HG03175 (cell line): Measurements from ENCODE around the gene TTC6.

Experiments used
- ATAC-seq: cut with Tn5 transposase; IDR thresholded peaks from one replicate; pipeline ENCODE4 v1.9.1; 2021; ENCODE audit warnings: mild to moderate bottlenecking, moderate library complexity; ENCODE audit not compliant: unreplicated experiment

Gene TTC6

DNA sequence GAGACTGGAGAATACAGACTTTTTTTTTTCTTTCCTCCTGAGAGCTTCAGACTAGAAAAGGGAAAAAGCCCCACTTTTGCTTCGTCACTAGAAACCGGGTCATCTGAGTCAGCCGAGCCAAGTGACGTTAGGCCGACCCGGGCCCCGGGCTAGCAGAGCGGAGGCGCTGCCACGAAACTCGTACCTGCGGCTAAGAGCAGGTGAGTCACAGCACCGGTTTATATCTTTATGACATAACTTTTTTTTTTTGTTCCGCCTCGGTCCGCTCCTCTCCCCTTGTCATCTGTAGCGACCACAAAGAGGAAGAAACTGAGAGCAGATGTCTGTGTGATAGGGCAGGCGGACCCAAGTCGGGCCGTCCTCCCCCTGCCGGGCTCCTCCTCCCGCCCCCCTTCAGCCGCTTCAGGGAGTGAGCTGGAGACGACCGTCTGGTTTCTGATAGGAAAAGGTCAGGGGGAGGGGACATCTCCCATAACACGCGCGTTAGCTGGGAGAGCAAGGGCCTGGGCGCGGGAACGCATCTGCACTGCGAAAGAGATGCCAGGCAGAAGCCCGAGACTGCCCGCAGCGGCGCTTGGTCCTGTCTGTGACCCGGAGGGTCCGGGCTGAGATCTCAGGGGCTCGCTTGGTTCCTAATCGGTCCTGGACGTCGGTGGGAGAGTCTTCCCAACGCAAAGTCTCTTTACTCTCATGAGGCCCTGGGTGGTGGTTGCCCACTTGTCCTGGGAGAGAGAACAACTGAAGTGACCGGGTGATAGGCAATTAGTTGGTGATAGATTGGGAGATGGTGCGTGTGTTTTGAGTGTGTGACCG lies 586 bp downstream of the TTC6 start:
- ATAC-seq: no peak

DNA sequence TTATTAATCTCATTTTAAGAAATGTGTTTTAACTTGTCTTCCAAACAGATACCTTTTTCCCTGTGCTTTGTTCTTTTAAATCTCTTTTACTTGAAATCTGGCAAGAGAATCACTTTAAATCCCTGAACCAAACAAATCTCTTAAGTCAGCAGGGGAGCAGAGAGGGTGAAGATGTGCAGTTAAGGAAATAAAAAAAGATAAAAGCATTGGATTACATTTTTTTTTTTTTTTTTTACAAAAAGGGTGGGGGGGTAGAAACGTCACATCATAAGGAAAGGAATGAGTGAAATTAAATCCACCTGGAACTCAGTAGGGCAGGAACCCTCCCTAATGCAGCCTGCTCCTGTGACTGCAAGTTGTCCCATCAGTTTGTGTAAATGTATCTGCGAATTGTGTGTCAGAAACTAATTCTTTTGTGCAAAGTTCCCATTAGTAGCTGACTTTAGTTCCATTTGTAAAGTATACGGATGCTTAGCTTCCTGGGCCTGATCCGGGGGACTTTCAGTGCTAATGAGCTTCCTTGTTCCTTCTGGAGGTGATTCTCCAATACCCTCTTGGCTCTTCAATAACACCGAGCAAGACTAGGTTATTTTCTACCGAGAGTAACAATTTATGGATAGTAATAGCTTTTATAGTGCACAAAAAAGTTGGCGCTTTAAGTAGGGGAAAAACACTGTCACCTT lies 1.5 kb downstream of the TTC6 start:
- ATAC-seq: no peak

DNA sequence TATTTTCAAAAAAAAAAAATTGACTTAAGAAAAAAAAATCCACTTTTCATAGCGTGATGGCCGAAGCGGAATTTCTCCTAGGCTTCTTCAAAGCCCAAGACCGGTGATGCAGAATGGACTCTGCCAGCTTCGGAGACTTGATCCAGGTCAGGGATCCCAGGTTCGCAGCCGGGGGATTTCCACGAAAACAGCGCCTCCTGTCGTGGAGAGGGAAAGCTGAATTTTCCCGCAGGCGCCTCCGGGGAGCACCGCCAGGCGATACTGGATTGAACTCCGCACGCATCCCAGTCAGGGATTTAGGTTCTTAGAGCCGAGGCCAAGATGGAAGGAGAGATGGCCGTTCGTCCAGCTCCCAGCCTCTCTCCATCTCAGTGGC lies 2.1 kb downstream of the TTC6 start:
- no peak for ATAC-seq

DNA sequence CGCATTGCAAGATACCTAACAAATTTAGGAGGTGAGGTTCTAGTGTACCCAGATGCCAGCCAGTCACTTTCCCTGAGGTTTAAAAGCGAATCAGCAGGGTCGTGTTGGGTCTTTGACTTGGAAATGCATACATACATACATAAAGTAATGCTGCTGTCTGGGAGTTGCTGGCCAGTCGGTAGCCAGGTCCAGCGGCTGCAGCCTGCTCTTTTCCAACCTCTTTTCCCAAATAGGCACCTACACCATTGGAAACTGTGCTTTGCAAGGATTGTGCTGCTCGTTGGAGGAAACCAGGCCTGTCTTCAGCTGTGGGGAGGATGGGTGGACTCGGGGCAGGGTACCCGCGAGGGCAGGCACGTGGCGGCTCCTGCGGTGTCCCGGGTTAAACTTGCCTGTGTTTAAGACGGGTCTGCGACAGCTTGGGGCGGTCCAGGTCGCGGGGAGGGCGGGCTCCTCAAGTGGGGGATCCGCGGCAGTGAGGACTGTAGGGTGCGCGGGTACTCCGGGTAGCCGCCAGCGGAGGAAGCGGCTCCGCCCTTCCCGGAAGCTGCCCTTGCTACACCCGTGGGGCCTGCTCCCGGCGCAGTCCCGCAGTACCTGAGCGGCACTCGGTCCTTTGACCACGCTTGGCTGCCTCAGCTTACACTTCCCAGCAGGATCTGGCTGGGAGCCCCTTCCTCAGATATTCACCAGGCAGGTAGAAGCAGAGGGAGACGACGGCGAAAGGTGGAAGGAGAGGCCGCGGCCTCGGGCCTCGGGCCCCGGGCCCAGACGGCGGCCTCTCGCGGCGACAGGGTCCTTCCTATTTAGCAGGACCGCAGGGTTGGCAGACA lies 2.7 kb downstream of the TTC6 start:
- no peak for ATAC-seq

DNA sequence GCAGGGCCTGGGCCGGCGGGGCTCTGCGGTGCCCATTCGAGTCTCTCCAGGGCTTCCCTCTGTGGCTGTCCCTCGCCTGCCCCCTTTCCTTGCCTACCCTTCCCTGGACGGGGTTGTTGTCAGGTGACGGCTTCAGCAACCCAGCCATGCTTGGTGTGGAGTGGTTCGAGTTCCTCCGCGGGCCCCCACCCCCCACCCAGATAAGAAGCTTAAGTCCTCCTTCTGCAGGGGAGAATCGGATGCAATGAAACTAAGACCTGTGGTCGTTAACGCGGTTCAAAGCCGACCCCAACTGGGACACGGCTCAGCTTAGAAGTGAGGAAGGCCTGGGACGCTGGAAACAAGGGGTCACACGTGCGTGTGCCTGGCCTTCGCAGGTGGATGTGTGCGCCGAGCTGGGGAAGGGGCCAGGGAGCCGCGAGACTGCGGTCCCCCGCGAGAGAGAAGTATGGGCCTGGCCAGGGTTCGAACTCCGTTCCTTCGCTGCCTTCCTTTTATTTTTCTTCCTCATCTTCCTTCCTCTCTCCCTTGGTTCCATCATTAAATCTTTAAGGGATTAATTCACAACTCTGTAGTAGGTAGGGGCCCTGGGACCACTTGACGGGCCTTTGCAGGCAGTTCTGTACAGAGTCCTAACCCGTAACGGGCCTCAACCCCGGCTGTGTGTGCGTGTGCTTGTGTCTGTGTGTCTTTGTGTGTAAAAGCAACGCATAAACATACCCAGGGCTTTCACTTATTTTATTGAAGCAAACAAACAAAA lies 3.5 kb downstream of the TTC6 start:
- ATAC-seq: no peak

DNA sequence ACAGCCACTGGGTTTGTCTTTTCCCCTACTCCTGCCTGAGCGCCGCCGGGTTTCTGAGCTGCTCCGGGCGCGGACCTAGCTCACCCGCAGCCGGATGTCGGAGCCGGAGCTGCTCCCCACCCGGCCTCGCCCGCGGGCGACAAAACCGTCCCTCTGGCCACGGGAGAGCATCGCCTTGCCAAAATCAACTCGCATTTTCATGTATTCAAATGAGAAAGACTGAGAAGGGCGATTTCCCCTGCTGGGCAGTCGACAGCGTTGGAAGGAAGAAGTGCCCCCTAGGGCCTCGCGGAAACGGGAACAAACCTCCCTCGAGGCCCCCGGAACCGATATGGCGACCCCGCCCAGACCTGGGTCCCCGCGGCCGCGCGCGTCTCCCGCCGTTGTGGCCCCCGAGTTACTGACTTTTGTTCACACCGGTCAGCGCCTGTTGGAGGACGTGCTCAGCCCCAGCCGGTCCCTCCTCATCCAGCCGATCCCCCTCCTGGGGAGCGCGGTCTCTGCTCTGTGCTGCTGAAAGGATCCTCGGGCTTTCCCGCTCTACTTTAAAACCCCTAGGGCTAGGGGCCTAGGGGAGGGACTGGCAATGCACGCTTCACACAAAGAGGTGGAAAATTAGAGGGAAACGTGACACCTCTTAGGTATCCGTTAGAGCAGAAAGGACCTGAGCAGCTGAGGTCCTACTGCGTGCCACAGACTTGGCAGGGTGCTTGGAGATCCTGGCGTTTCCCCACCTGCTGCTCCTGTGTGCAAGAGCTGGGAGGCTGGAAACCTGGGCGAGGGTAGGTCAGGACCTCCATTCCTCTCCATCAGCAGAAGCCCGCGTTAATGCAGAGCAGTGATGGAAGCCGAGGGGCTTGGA lies 4.3 kb downstream of the TTC6 start:
- no peak for ATAC-seq

DNA sequence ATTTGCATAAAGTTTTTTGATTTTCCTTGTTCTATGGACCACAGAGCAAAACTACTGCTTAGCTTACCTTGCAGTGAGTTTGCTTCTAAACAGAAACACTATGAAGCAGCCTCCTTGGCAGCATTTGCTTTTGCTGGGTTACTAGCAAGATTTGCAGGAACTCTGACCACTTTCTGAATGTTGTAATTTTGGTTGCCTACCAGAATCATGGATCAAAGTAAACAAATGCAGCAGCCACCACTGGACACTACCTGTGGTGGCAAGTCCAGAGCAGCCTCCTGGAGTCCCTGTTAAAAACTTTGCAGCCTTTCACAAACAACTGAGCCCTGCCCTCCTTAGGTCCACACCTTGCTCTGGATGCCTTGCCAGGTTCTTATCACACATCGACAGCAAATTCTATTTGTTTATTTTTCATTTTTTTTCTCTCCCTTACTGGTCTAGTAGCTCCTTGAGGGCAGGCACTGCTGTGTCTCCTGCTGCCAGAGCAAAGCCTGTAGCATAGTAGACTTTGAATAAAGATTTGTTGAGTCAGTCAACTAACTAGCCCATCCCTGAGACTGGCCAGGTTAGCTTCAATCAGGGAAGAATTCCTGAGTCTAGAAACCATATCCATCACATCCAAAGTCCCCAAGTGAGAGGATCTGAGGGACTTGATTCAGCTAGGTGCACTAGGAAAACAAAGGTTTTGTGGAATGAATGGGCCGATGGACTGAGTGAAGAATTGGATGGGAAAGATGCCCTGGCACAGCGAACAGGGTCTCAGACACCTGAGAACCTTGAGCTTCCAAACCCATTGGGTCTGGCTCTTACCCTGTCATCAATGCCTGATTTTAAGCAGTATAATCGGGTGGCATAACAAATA lies 5.7 kb downstream of the TTC6 start:
- no peak for ATAC-seq

DNA sequence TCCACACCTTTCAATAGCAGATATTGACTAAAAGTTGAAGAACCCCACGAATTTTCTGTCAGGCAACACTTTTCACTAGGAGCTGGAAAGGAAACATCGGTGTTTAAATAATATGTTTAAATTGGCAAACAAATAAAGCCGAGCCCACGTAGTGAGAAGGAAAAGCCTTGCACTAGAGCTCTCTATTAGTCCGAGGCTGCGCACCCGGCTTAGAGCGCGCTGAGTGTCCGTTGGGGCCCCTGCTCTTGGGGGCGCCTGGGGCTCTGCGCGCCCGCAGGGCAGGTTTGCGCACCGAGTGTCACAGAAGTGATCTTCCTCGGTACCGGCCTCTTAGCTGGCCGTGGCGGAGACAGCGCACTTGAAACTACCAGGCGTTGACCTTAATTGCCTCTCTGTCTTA lies 6.4 kb downstream of the TTC6 start:
- no peak for ATAC-seq

DNA sequence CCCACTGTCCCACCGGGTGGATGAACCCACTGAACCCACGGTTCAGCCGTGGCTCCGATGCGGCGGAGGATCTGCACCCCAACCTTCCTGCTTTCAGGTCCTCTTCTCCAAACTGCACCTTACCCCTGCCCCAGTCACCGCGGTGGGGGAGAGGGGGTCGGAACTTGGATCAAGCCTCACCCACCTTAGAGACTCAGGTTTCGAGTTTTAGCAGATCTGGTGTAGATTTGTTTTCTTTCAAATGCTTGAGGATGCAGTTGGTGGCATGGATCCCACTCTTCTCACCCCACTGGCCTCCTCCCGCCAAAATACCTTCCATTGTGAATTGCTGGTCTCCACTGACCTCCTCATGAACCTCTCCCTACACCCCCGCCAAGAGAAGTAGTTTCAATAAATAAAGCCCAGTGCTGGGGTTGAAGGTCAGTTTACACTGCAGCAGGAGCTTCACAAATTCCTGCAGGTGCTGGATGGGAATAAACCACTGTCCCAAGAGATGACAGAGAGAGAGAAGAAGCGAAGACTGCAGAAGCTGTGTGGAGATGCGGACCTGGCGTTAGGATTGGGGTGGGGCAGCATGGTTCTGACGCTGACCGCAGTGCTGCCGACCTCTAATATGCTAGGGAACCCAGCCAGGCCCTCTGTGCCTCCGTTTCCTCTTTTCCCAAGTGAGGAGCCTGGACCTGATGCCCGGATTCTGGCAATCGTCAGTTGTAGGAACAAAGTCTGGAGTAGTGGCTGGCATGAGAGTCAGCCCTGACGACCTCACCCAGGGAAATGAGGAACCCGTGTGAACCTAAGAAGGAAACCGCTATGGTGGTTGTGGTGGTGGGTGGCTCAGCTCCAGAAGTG lies 7.4 kb downstream of the TTC6 start:
- no peak for ATAC-seq

DNA sequence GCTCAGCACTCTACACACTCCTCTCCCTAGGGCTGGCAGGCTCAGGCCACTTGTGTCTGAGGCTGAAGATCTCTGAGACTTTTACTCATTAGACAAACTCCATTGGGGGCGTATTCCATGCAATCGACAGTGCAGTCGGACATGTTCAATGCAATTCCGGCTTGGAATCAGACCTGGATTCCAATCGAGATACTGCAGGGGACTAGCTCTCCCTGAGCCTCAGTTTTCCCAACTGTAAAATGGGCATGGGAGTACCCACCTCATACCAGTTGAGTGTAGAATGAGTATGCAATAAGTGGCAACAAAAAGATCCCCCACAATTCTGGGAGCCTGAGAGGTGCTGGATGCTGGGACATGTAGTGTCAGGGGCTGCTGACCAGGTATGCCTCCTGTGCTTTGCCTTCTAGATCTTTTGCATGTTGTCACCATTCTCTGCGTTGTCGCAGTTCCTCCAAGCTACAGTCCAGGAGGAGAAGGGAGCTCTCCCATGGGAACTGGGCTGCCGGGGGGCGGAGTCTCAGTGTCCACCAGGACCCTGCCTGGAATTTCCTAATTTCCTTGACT lies 8.3 kb downstream of the TTC6 start:
- ATAC-seq: no peak

DNA sequence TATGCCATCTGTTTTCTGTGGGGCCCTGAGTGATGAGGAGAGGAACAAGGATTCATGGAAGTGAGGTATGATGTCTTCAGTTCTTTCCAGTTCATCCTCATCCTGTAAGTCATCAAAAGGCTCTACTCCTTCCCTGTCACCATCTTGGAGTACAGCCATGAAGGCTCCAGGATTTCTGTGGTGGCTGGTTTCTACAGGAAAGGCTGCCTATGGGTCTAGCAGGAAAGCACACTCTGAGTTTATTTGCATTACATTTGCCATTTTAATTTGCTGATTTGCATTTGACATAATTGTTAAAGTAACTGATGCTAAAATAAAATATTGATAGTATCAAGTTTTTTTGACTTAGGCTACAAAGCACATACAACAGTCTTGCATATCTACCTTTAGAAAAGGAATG lies 11.2 kb downstream of the TTC6 start:
- no peak for ATAC-seq

DNA sequence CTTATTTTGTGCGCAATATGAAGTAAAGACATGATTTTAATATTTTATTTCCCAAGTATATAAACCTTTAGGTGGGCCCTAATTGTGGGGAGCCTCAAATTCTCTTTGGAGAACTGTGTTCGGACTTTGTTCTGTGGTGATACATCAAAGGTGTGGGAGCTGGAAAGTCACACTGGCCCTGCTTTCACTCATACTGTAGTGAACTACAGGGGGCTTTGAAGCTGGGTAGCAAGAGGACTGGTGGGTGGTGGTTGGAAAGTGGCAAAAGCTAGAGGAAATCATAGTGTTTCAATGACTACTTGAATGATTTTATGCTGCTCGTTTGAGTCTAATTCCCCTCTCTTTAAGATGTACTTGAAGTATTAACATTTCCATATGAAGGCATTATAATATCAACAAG lies 13.2 kb downstream of the TTC6 start:
- ATAC-seq: no peak

DNA sequence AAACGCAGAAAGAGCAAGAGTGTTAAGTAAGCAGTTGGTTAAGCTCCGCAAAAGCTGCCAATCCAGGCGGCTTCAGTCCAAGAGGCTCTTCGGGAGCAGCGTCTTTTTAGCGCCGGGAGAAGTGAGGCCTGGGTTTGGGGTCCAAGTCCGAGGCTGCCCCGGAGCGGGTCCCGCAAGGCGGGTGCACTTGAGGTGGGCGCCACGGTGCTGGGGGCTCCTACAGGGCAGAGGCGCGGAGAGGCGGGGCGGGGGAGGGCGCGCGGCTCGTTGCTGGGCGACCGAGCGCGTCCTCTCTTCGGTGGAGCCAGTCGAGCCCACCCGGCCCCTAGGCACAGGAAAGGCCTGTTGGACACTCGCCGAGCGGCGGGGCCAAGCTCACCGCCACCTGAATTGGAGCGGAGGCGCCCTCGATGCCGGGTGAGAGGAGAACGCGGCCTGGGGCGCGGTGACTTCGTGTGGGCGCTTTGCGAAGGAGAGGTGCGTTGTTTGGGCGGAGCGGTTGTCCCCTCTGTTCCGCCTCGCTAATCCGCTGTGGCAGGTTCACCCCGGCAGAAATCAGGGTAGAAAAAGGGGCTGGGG lies 15.6 kb downstream of the TTC6 start:
- no peak for ATAC-seq

DNA sequence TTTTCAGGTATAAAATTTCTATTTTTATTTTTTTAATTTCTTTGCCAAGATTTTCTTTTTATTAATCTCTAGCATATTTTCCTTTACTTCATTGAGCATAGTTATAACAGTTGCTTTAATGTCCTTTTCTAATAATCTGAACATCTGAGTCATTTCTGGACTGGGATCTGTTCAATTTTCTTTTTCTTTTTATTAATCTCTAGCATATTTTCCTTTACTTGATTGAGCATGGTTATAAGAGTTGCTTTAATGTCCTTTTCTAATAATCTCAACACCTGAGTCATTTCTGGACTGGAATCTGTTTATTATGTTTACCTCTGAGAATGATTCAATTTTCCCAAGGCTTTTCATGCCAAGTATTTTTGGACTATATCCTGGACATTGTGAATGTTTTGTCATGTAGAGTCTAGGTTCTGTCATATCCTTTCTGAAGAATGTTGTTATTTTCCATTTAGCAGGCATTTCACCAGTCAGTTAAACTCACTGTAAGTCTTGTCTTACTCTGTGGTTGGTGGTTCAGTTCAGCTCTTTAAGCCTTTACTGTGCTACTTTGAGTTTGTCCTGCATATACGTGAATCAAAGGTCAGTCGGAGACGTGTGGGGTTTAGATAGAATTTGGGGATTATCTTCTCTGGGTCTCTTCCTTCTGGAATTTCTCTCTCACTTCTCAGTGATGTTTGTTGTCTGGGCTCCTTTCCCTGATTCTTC lies 20.3 kb downstream of the TTC6 start:
- no peak for ATAC-seq

DNA sequence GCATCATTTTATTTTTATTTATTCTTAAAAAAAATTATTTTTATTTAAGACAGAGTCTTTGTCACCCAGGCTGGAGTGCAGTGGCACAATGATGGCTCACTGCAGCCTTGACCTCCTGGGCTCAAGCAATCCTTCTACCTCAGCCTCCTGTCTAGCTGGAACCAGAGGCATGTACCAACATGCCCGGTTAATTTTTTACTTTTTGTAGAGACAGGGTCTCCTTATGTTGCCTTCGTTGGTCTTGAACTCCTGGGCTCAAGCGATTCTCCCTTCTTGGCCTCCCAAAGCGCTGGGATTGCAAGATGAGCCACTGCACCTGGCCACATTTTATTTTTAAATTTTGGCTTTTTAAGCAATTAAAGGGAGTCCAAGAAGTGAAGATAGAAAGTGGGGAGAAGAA lies 21.4 kb downstream of the TTC6 start:
- no peak for ATAC-seq

DNA sequence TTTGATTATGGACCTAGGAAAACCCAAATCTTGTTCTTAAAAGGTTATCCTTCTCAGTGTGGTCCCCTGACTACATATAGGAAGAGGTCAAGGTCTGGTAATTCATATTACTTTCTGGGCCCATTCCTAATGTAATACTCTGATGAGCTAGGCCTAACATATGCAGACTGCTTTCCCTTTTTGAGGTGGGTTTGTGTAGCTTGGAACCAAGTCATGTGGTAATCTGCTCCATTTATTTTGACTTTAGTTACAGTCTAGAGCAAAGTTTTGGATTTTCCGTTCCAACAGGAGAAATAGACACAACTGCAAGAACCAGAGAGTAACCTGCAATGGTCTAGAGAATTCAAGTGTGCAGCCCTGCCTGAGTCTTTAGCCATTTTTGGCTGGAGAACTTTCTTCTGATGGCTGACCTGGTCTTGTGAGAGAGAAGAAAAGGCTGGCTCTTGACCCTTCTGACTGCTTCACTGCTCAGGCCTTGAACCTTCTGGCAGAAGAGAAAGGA lies 22.5 kb downstream of the TTC6 start:
- no peak for ATAC-seq
